ENCODE measurements around the gene GYPC. TPM values are rescaled to one million over a fixed set of nuclear protein-coding genes. Genes with fewer than 3 reads are reported as not detected.
A peak's percentile ranks its signal among the peaks of the same experiment; 100 is the strongest.
"Not testable (repeated sequence)": the region's sequence is repeated elsewhere in the genome, so short reads cannot be mapped to it uniquely, and the experiment has no call there.

Gene GYPC
- total RNA-seq, 1 donor from 2014 or later: 41.4 TPM

- Mint-ChIP-seq H3K27me3 (ENCODE audit: low read depth) (peaks cover 15% of the 10 kb centered on the region), H3K9me3 (no peaks in the 10 kb centered on the region), H3K36me3 (no peaks in the 10 kb centered on the region), H3K4me3 (no peak overlapping the region), H3K4me1 (no peaks in the 10 kb centered on the region), H3K27ac (no peak overlapping the region)
- no peak for TF ChIP-seq CTCF (IDR thresholded peaks at IDR 0.05; ENCODE audit: unreplicated experiment)
- peak in 1 of 2 experiments; percentile 9 for DNase-seq (ENCODE audit: low spot score in 2 of 2, unreplicated experiment in 2 of 2)
These were observed 59.8 kb downstream of the GYPC start for GRCh38 chr2:126715576-126716406.

- peaks cover 14% of the 10 kb centered on the region for H3K27me3 Mint-ChIP-seq (ENCODE audit: low read depth)
- not testable (repeated sequence) for H3K4me1 Mint-ChIP-seq; H3K36me3 Mint-ChIP-seq; DNase-seq (ENCODE audit: low spot score in 2 of 2, unreplicated experiment in 2 of 2); H3K27ac Mint-ChIP-seq; H3K9me3 Mint-ChIP-seq; H3K4me3 Mint-ChIP-seq
These were observed 61.3 kb downstream of the GYPC start for GRCh38 chr2:126717277-126717676.

- no peaks in the 10 kb centered on the region for H3K4me1 Mint-ChIP-seq
- H3K27me3 Mint-ChIP-seq (ENCODE audit: low read depth): peaks cover 16% of the 10 kb centered on the region
- peak in 1 of 2 experiments; percentile 2 for DNase-seq (ENCODE audit: low spot score in 2 of 2, unreplicated experiment in 2 of 2)
- H3K36me3 Mint-ChIP-seq: no peaks in the 10 kb centered on the region
- TF ChIP-seq CTCF (IDR thresholded peaks at IDR 0.05; ENCODE audit: unreplicated experiment): no peak
- H3K27ac Mint-ChIP-seq: no peak overlapping the region
- H3K4me3 Mint-ChIP-seq: no peak overlapping the region
- H3K9me3 Mint-ChIP-seq: no peaks in the 10 kb centered on the region
These were observed 62.0 kb downstream of the GYPC start for GRCh38 chr2:126717928-126718327.

- Mint-ChIP-seq H3K36me3 (no peaks in the 10 kb centered on the region), H3K4me3 (no peak overlapping the region), H3K27ac (no peak overlapping the region), H3K9me3 (no peaks in the 10 kb centered on the region), H3K27me3 (ENCODE audit: low read depth) (peaks cover 14% of the 10 kb centered on the region), H3K4me1 (no peaks in the 10 kb centered on the region)
- no peak for TF ChIP-seq CTCF (IDR thresholded peaks at IDR 0.05; ENCODE audit: unreplicated experiment)
- no peak for DNase-seq (ENCODE audit: low spot score in 2 of 2, unreplicated experiment in 2 of 2)
These were observed 63.4 kb downstream of the GYPC start for GRCh38 chr2:126719191-126719832.

GRCh38 chr2:126719833-126720351 is 63.9 kb downstream of the GYPC start:
- Mint-ChIP-seq H3K4me3 (no peak overlapping the region), H3K9me3 (peaks cover 1% of the 10 kb centered on the region), H3K27ac (no peak overlapping the region), H3K4me1 (no peaks in the 10 kb centered on the region), H3K27me3 (ENCODE audit: low read depth) (peaks cover 13% of the 10 kb centered on the region), H3K36me3 (no peaks in the 10 kb centered on the region)
- peak in 1 of 2 experiments; percentile 7 for DNase-seq (ENCODE audit: low spot score in 2 of 2, unreplicated experiment in 2 of 2)
- TF ChIP-seq CTCF (IDR thresholded peaks at IDR 0.05; ENCODE audit: unreplicated experiment): no peak

GRCh38 chr2:126720638-126721037 is 64.7 kb downstream of the GYPC start:
- H3K4me3 Mint-ChIP-seq: no peak overlapping the region
- no peak for DNase-seq (ENCODE audit: low spot score in 2 of 2, unreplicated experiment in 2 of 2)
- H3K27me3 Mint-ChIP-seq (ENCODE audit: low read depth): peaks cover 13% of the 10 kb centered on the region
- peaks cover 2% of the 10 kb centered on the region for H3K36me3 Mint-ChIP-seq
- no peak for TF ChIP-seq CTCF (IDR thresholded peaks at IDR 0.05; ENCODE audit: unreplicated experiment)
- peaks cover 9% of the 10 kb centered on the region for H3K9me3 Mint-ChIP-seq
- no peaks in the 10 kb centered on the region for H3K4me1 Mint-ChIP-seq
- H3K27ac Mint-ChIP-seq: no peak overlapping the region
